ENCODE results near the gene THUMPD1. TPM values are rescaled to one million over a fixed set of nuclear protein-coding genes. Genes with fewer than 3 reads are reported as not detected.
"Not testable (repeated sequence)": the region's sequence is repeated elsewhere in the genome, so short reads cannot be mapped to it uniquely, and the experiment has no call there.

The THUMPD1 gene
- total RNA-seq, 1 donor from 2014 or later: 94.1 TPM

DNA sequence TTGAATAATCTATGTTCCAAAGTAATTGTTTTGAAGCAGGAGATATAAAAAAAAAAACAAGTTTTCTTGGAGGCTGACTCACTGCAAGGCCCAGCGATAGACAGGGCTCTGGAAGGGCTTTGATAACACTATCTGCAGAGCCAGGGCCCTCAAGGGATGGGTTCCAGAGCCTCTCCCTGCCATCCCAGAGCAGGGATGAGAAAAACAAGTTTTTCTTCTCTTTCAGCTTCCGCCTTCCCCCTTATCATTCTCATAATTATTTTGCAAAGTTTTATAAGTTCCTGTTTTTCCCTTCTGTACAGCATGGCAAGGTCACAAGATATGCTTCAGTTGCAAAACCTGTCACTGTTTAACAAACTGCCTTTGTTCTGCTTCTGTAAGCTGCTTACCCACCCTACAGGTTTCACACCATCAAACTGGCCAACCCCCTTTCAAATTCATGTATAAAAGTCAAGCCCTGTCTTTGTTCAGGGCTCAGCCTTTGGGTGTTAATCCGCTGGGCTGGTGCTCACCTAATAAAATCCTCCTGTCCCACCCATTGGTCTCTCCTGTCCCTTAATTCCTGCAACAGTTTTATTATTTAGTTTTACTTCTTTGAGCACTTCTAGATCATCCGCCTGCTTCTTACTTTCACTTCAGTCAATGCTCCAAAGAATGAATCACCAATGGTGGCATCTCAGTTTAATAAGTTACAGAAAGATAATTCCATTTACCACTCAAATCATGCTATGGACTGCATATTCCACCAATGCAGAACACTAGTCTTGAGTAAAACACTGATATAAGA is 5.6 kb upstream of the THUMPD1 start:
- DNase-seq: no peak

- no peak for DNase-seq
Measured at GRCh38 chr16:20746461-20746860, 4.8 kb upstream of the THUMPD1 start.

DNA sequence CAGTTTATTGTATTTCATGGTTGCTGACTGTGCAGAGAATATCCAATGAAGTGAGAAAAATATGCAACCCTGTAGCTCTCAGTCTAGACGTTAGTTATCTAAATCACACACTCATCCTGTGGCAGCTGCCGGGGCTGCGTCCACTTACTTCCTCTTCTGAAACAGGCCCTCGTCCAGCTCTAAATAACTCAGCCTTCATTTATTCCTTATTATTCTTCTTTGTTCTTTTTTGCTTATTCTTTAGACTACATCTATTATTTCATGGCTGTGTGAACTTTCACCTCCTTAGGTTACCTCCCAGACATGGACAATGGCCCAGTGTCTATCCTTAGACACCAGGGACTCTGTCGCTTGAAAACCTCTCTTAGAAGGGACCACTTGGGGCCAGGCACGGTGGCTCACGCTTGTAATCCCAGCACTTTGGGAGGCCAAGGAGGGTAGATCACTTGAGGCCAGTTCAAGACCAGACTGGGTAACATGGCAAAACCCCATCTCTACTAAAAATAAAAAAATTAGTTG is 3.4 kb upstream of the THUMPD1 start:
- DNase-seq: no peak

DNA sequence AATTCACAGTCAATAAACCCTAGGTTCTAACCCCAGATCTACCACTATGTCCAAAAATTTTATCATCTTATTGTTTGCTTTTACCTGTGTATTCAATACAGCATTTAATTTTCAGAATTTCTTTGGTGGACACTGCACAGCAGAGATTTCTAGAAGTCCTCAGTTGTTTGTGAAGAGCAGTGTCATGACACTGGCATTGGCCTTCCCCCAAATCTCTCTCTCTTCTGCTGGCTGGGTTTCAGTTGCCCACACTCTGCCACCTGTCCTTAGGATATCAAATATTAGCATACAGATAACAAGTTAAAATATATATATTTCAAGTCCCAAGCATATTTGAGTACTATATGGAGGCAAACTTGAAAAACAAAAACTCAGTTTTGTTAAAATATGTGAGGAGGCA is 2.0 kb upstream of the THUMPD1 start:
- no peak for DNase-seq

DNA sequence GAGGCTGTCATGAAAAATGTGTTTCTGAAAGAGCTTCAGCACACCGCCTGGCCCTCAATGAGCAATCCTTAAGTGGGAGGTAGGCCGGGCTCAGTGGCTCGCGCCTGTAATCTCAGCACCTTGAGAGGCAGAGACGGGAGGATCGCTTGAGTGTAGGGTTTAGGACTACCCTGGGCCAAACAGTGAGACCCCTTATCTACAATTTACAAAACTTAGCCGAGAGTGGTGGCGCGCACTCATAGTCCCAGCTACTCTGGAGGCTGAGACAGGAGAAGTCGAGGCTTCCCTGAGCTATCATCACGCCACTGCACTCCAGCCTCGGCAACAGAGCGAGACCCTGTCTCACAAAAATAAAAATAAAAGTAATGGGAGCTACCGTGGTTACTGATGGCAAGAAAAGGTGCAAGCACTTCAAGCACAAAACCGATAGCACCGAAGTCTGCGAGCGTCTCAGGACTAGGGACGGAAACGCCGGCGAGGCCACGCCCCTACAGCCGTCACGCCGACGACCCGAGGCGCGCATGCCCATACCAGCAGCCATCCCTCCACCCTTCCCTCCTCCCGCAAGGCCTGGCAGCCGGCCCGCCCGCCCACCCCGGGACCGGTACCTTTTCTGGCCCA is 607 bp downstream of the THUMPD1 start:
- peak; percentile 79 for DNase-seq

GRCh38 chr16:20740007-20740883 is 1.4 kb downstream of the THUMPD1 start:
- no peak for DNase-seq

GRCh38 chr16:20735490-20735889 is 6.1 kb downstream of the THUMPD1 start:
- DNase-seq: no peak

GRCh38 chr16:20734782-20735181 is 6.8 kb downstream of the THUMPD1 start:
- DNase-seq: no peak

DNA sequence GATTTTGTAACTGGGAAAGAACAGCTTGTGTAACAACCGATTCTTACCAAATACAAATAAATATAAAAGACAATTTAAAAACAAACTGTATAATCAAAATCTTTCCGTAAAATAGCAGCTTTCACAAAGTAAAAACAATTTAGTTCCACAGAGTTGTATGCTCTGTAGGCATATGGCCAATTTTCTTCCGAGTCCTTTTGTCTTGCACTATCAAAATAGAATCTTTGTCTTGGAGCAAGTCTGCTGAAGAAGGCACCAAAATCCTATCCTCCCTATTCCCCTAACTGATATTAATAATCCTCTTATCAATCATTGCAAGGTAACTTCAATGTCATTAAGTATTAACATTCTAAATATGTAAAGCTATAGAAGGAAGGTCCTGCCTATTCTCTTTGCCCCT is 7.6 kb downstream of the THUMPD1 start:
- DNase-seq: no peak

DNA sequence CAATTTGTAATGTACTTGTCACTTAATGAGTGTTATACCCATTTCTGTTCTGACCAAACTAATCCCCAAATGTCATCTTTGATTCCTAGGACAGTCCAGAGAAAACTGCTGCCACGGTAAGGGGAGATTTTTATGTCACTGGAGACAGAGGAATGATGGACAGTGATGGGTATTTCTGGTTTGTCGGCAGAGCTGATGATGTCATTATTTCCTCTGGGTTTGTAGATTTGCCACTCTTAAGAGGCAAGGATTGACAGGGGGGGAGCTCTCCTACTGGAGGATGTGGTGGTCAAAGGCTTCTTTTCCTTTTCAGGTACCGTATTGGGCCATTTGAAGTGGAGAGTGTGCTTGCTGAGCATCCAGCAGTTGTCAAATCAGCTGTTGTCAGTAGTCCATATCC is 12.5 kb downstream of the THUMPD1 start:
- DNase-seq: no peak

- DNase-seq: no peak
Measured at GRCh38 chr16:20727181-20727580, 14.4 kb downstream of the THUMPD1 start.

DNA sequence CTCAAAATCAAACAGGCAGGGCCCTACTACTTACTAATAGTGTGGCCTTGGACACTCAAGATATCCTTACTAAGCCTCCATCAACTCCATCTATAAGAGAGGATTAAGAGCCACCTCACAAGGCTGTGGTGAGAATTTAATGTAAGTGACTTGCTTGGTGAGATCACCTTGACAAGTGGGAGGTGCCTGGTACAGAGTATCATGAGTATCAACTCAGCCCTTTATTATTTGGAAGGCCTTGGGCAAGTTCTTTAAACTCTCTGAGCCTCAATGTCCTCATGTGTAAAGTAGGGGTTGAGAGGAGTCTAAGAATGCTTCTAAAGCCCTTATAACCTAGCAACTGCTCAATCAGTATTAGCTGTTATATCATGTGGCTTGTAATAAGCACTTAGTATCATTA is 15.0 kb downstream of the THUMPD1 start:
- no peak for DNase-seq

- DNase-seq: no peak
Measured at GRCh38 chr16:20720251-20720650, 21.4 kb downstream of the THUMPD1 start.

- not testable (repeated sequence) for DNase-seq
Measured at GRCh38 chr16:20717718-20718117, 23.9 kb downstream of the THUMPD1 start.

DNA sequence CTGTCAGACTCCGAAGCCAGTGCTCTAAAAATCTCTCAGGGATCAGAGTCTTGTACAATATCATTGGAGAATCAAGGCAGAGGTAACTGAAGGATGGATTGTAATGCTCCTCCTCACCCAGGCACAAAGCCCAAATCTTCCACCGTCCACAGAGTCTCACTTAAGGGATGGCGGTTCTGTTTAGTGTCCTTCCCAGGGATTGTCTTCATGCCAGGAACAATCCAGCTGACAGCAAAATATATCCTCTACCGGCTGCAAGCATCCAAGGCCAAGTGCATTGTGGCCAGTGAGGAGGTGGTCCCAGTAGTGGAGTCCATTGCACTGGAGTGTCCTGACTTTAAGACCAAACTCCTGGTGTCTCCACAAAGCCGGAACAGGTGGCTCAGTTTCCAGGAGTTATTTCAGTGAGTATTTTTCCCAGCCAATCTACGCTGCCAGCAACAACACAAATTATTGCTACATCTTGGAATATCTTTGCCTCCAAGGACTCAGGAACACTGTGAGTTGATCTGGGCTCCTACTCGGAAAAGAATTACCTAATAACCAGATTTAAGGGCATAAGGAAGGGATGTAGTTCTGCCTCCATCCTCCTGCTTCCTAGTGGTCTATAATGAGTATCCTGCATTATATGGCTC is 30.2 kb downstream of the THUMPD1 start:
- no peak for DNase-seq

- not testable (repeated sequence) for DNase-seq
Measured at GRCh38 chr16:20708129-20708528, 33.5 kb downstream of the THUMPD1 start.

DNA sequence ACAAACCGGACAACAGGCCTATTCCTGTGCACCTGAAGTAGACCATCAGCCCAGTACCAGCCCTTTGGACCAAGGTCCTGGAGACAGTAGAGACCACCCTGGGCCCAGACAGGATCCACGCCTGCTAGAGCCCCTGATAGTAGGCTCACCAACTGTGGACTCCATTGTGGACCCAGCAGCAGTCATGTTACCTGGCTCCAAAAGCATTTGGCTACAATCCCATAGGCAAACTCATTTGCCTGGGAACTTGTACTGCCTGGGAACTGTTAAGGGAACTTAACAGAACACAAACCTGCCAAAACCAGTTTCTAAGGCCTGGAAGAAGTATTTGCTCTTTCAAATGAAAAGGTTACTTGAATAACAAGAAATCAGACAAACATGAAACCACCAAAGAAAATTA is 34.2 kb downstream of the THUMPD1 start:
- DNase-seq: no peak

DNA sequence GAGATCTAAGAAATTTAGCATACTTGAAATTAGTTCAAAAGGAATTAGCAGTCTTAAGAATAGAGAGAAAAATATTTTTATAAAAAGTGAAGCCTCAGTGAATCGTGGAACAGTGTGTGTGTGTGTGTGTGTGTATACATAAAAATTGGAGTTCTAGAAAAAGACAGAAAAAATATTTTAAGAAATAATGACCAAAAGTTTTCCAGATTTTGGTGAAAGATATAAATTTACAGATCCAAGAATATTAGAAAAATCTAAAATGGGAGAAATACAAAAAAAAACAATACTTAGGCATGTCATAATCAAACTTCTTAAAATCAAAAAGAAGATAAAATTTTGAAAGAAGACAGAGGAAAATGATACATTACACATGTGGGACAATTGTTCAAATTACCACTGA is 35.6 kb downstream of the THUMPD1 start:
- not testable (repeated sequence) for DNase-seq

- no peak for DNase-seq
Measured at GRCh38 chr16:20704281-20704680, 37.3 kb downstream of the THUMPD1 start.

DNA sequence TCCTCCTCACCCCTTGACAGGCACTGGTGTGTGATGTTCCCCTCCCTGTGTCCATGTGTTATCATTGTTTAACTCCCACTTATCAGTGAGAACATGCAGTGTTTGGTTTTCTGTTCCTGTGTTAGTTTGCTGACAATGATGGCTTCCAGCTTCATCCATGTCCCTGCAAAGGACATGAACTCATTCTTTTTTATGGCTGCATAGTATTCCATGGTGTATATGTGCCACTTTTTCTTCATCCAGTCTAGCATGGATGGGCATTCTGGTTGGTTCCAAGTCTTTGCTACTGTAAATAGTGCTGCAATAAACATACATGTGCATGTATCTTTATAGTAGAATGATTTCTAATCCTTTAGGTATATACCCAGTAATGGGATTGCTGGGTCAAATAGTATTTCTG is 39.9 kb downstream of the THUMPD1 start:
- DNase-seq: not testable (repeated sequence)

GRCh38 chr16:20696618-20697017 is 45.0 kb downstream of the THUMPD1 start:
- DNase-seq: no peak

GRCh38 chr16:20695024-20695423 is 46.6 kb downstream of the THUMPD1 start:
- no peak for DNase-seq
